T-helper 2 cell (primary cell): ENCODE results near the gene ARHGDIB.
A peak's percentile ranks its signal among the peaks of the same experiment; 100 is the strongest.

ENCODE experiments used
- DNase-seq, 5 experiments: peaks; one replicate each; pipeline versions ENCODE4 v3.0.0 to v3.0.0-alpha.2; 2012 to 2022

Gene ARHGDIB

GRCh38 chr12:14954269-14954668 lies 7.1 kb downstream of the ARHGDIB start:
- DNase-seq = peak in 3 of 5 experiments; percentile 19 to 39 (median 34)

GRCh38 chr12:14953752-14954151 lies 7.6 kb downstream of the ARHGDIB start:
- DNase-seq = no peak

- peak in 3 of 5 experiments; percentile 26 to 81 (median 62) for DNase-seq
Measured at GRCh38 chr12:14952299-14952921, 9.0 kb downstream of the ARHGDIB start.

GRCh38 chr12:14951851-14952250 lies 9.6 kb downstream of the ARHGDIB start:
- DNase-seq = no peak

- DNase-seq = no peak
Measured at GRCh38 chr12:14950982-14951746, 10.2 kb downstream of the ARHGDIB start.

GRCh38 chr12:14950421-14950820 lies 11.0 kb downstream of the ARHGDIB start:
- DNase-seq = peak in 2 of 5 experiments; percentile 18 to 48

GRCh38 chr12:14949631-14950030 lies 11.8 kb downstream of the ARHGDIB start:
- peak in 1 of 5 experiments; percentile 41 for DNase-seq

- peak in 4 of 5 experiments; percentile 16 to 94 (median 56) for DNase-seq
Measured at GRCh38 chr12:14948672-14949071, 12.7 kb downstream of the ARHGDIB start.

GRCh38 chr12:14946861-14947260 lies 14.5 kb downstream of the ARHGDIB start:
- no peak for DNase-seq

GRCh38 chr12:14946162-14946561 lies 15.2 kb downstream of the ARHGDIB start:
- no peak for DNase-seq

- no peak for DNase-seq
Measured at GRCh38 chr12:14942196-14942931, 19.0 kb downstream of the ARHGDIB start.

GRCh38 chr12:14941369-14941768 lies 20.0 kb downstream of the ARHGDIB start:
- no peak for DNase-seq

GRCh38 chr12:14938301-14938700 lies 23.1 kb downstream of the ARHGDIB start, which contains the start of gene ERP27:
Gene ERP27, minus strand, starts transcription at chr12:14938537. Its CDS starts 29 bp downstream, at chr12:14938508.
- no peak for DNase-seq

GRCh38 chr12:14937689-14938088 lies 23.7 kb downstream of the ARHGDIB start:
- peak in 2 of 5 experiments; percentile 14 to 42 for DNase-seq

GRCh38 chr12:14937014-14937413 lies 24.4 kb downstream of the ARHGDIB start:
- no peak for DNase-seq

- DNase-seq = no peak
Measured at GRCh38 chr12:14936224-14936861, 25.1 kb downstream of the ARHGDIB start.

GRCh38 chr12:14935031-14935430 lies 26.4 kb downstream of the ARHGDIB start:
- no peak for DNase-seq

GRCh38 chr12:14934511-14934910 lies 26.9 kb downstream of the ARHGDIB start:
- DNase-seq = no peak

- no peak for DNase-seq
Measured at GRCh38 chr12:14931791-14932560, 29.4 kb downstream of the ARHGDIB start.

GRCh38 chr12:14931359-14931758 lies 30.0 kb downstream of the ARHGDIB start:
- no peak for DNase-seq

- no peak for DNase-seq
Measured at GRCh38 chr12:14930299-14930698, 31.1 kb downstream of the ARHGDIB start.

GRCh38 chr12:14928931-14929330 lies 32.5 kb downstream of the ARHGDIB start:
- DNase-seq = no peak
